Neuron (in vitro differentiated cells): ENCODE measurements around the gene NRBP1.

ENCODE experiments used
- H2AFZ ChIP-seq: one replicate; pipeline ENCODE4 v1.6.1; 2013; ENCODE audit warnings: low read depth, mild to moderate bottlenecking, inconsistent platforms, low read length, moderate library complexity
- H3K27me3 ChIP-seq: one replicate; pipeline ENCODE4 v1.6.1; 2013; ENCODE audit warnings: low read length; ENCODE audit not compliant: insufficient read depth
- H3K36me3 ChIP-seq: one replicate; pipeline ENCODE4 v1.6.1; 2013; ENCODE audit warnings: low read length; ENCODE audit not compliant: insufficient read depth
- H3K4me1 ChIP-seq: one replicate; pipeline ENCODE4 v1.6.1; 2013; ENCODE audit warnings: low read length; ENCODE audit not compliant: insufficient read depth
- H3K4me3 ChIP-seq: 2 replicates; pipeline ENCODE4 v1.5.1; 2013; ENCODE audit warnings: mild to moderate bottlenecking, low read length, moderate library complexity
- H3K9me3 ChIP-seq: one replicate; pipeline ENCODE4 v1.6.1; 2013; ENCODE audit warnings: low read length

NRBP1 gene

GRCh38 chr2:27435628-27436027 lies 7.2 kb downstream of the NRBP1 start:
- H2AFZ ChIP-seq, result no peak overlapping the region
- H3K27me3 ChIP-seq, result no peaks in the 10 kb centered on the region
- peaks cover 75% of the 10 kb centered on the region for H3K36me3 ChIP-seq
- peaks cover under 1% of the 10 kb centered on the region for H3K4me1 ChIP-seq
- H3K4me3 ChIP-seq, result no peak overlapping the region
- no peaks in the 10 kb centered on the region for H3K9me3 ChIP-seq

GRCh38 chr2:27441226-27441926 lies 12.9 kb downstream of the NRBP1 start:
- Histone ChIP-seq H3K27me3 (no peaks in the 10 kb centered on the region), H3K4me1 (no peaks in the 10 kb centered on the region), H3K36me3 (peaks cover 66% of the 10 kb centered on the region), H2AFZ (no peak overlapping the region), H3K4me3 (no peak overlapping the region), H3K9me3 (no peaks in the 10 kb centered on the region)

GRCh38 chr2:27441958-27442919 lies 13.8 kb downstream of the NRBP1 start, which contains the start of gene KRTCAP3:
KRTCAP3 (plus strand) TSS chr2:27442381; CDS start chr2:27442413, 32 bp downstream.
- H2AFZ ChIP-seq, result no peak within 1 kb of the TSS
- no peaks in the 10 kb centered on the region for H3K9me3 ChIP-seq
- H3K27me3 ChIP-seq, result no peaks in the 10 kb centered on the region
- no peaks in the 10 kb centered on the region for H3K4me1 ChIP-seq
- peaks cover 59% of the 10 kb centered on the region for H3K36me3 ChIP-seq
- H3K4me3 ChIP-seq, result no peak within 1 kb of the TSS

GRCh38 chr2:27442920-27443282 lies 14.5 kb downstream of the NRBP1 start:
- Histone ChIP-seq H2AFZ (no peak overlapping the region), H3K27me3 (no peaks in the 10 kb centered on the region), H3K4me3 (no peak overlapping the region), H3K9me3 (no peaks in the 10 kb centered on the region), H3K36me3 (peaks cover 62% of the 10 kb centered on the region), H3K4me1 (no peaks in the 10 kb centered on the region)

DNA sequence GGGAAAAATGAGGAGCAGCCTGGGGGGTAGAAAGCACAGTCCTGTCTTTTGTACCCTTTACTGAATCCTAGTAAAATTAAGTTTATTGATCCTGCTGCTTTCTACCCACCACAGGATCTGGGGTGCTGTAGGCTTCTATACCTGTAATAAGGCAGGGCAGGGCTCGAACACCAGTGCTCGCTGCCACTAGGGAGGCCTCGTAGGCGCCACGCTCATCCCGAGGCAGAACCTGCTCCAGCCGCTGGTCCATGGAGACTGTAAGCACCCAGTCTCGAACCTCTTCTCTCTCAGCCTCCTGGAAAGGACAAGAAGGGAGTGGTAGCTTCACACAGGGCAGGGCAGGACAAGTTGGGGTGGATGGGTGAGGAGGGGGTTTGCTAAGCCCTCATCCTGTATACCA lies 16.7 kb downstream of the NRBP1 start:
- Histone ChIP-seq H3K36me3 (peaks cover 57% of the 10 kb centered on the region), H3K4me1 (no peaks in the 10 kb centered on the region), H3K9me3 (no peaks in the 10 kb centered on the region), H3K4me3 (no peak overlapping the region), H2AFZ (no peak overlapping the region), H3K27me3 (no peaks in the 10 kb centered on the region)

GRCh38 chr2:27445615-27446014 lies 17.2 kb downstream of the NRBP1 start:
- no peaks in the 10 kb centered on the region for H3K9me3 ChIP-seq
- H3K4me3 ChIP-seq, result no peak overlapping the region
- no peaks in the 10 kb centered on the region for H3K4me1 ChIP-seq
- H2AFZ ChIP-seq, result no peak overlapping the region
- H3K36me3 ChIP-seq, result peaks cover 54% of the 10 kb centered on the region
- H3K27me3 ChIP-seq, result no peaks in the 10 kb centered on the region

GRCh38 chr2:27446057-27446456 lies 17.6 kb downstream of the NRBP1 start:
- H3K4me1 ChIP-seq, result no peaks in the 10 kb centered on the region
- H3K4me3 ChIP-seq, result no peak overlapping the region
- H3K9me3 ChIP-seq, result no peaks in the 10 kb centered on the region
- no peaks in the 10 kb centered on the region for H3K27me3 ChIP-seq
- peaks cover 50% of the 10 kb centered on the region for H3K36me3 ChIP-seq
- H2AFZ ChIP-seq, result no peak overlapping the region

GRCh38 chr2:27448381-27448780 lies 19.9 kb downstream of the NRBP1 start:
- Histone ChIP-seq H2AFZ (no peak overlapping the region), H3K9me3 (no peaks in the 10 kb centered on the region), H3K36me3 (peaks cover 53% of the 10 kb centered on the region), H3K27me3 (no peaks in the 10 kb centered on the region), H3K4me3 (no peak overlapping the region), H3K4me1 (no peaks in the 10 kb centered on the region)

GRCh38 chr2:27451095-27451494 lies 22.7 kb downstream of the NRBP1 start:
- Histone ChIP-seq H3K27me3 (no peaks in the 10 kb centered on the region), H2AFZ (no peak overlapping the region), H3K36me3 (peaks cover 62% of the 10 kb centered on the region)

GRCh38 chr2:27453968-27454367 lies 25.5 kb downstream of the NRBP1 start:
- Histone ChIP-seq H3K4me3 (no peak overlapping the region), H3K27me3 (no peaks in the 10 kb centered on the region), H3K36me3 (peaks cover 74% of the 10 kb centered on the region), H3K4me1 (no peaks in the 10 kb centered on the region), H3K9me3 (no peaks in the 10 kb centered on the region), H2AFZ (no peak overlapping the region)

More at GRCh38 chr2:27451095-27451494, 22.7 kb downstream of the NRBP1 start:
- no peaks in the 10 kb centered on the region for H3K9me3 ChIP-seq
- no peak overlapping the region for H3K4me3 ChIP-seq
- H3K4me1 ChIP-seq, result no peaks in the 10 kb centered on the region

GRCh38 chr2:27461118-27461517 lies 32.7 kb downstream of the NRBP1 start:
- Histone ChIP-seq H3K36me3 (peaks cover 61% of the 10 kb centered on the region), H3K4me3 (no peak overlapping the region), H3K4me1 (no peaks in the 10 kb centered on the region), H3K9me3 (no peaks in the 10 kb centered on the region), H3K27me3 (no peaks in the 10 kb centered on the region), H2AFZ (no peak overlapping the region)

DNA sequence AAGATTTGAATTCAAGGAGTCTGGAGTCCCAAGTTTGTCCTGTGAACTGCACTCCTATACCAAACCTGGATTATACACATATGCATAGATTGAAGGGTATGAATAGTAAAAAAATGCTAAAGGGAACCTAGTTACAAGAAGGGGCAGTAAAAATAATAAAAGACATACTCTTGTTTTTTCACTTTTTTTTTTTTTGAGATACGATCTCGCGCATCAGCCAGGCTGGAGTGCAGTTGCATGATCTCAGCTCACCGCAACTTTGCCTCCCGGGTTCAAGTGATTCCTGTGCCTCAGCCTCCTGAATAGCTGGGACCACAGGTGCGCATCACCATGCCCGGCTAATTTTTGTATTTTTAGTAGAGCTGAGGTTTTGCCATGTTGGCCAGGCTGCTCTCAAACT lies 36.0 kb downstream of the NRBP1 start:
- Histone ChIP-seq H3K4me1 (no peaks in the 10 kb centered on the region), H3K9me3 (no peaks in the 10 kb centered on the region), H3K36me3 (peaks cover 33% of the 10 kb centered on the region), H3K27me3 (no peaks in the 10 kb centered on the region), H2AFZ (no peak overlapping the region), H3K4me3 (no peak overlapping the region)

DNA sequence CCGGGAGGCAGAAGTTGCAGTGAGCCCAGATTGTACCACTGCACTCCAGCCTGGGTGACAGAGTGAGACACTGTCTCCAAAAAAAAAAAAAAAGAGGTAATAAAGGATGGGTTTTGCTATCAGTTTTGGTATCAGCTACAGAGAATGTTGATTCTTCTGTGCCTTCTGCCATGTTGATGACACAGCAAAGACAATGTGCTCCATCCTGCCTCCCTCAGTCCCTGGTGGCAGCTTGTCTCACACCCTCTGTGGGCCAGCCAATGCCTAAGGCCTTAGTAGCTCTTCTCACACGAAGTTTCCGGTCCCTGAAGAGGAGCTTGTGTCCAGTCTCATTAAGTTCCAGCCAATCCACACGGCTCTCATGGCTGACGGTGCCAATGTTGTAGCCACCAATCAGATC lies 43.5 kb downstream of the NRBP1 start:
- no peaks in the 10 kb centered on the region for H3K27me3 ChIP-seq
- no peak overlapping the region for H3K4me3 ChIP-seq
- no peaks in the 10 kb centered on the region for H3K4me1 ChIP-seq
- peaks cover 32% of the 10 kb centered on the region for H3K36me3 ChIP-seq
- no peaks in the 10 kb centered on the region for H3K9me3 ChIP-seq
- no peak overlapping the region for H2AFZ ChIP-seq
